ENCODE results near the gene POU2F1. TPM values are rescaled to one million over a fixed set of nuclear protein-coding genes. Genes with fewer than 3 reads are reported as not detected.

The POU2F1 gene
- total and polyA plus RNA-seq, 2 experiments from 2014 or later = 38.8 to 66.1 TPM

DNA sequence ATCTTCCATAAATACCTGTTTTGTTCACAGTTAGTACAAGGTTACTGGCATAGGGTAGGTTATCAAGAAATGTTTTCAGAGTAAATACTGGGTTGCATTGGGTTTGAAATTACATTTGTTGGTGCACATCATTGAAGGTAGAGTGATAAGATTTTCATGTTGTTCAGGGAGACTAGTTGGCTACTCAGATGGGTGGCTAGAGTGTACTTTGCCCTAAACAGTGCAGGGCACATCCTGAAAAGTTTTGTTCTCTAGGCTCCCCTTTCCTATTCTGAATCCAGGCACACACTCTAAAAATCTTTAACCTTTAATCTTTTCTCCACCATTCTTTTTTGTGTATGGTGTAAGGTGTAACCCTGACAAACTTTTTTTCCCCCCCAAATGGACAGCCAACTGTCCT lies 18.0 kb downstream of the POU2F1 start:
- DNase-seq (ENCODE audit: low spot score) (no peak), ATAC-seq (no peak)
- peaks cover 34% of the 10 kb centered on the region for H3K4me1 Mint-ChIP-seq
- H3K36me3 Mint-ChIP-seq (ENCODE audit: low read depth) = peaks cover 3% of the 10 kb centered on the region
- peaks cover 50% of the 10 kb centered on the region for H4K20me1 ChIP-seq (replicated peaks; ENCODE audit: insufficient read depth)
- peaks cover 3% of the 10 kb centered on the region for H3K27me3 Mint-ChIP-seq (ENCODE audit: insufficient read depth, low read depth, poor library complexity)
- H3K27ac Mint-ChIP-seq = no peak overlapping the region
- H3K27ac ChIP-seq (ENCODE audit: low read depth) = no peak overlapping the region
- H3K4me3 Mint-ChIP-seq = no peak overlapping the region
- H3K9me3 Mint-ChIP-seq = no peaks in the 10 kb centered on the region; the same call in 2 of the 3 replicates
- H3K27me3 ChIP-seq (ENCODE audit: insufficient read depth) = no peaks in the 10 kb centered on the region
- no peaks in the 10 kb centered on the region for H3K36me3 ChIP-seq (ENCODE audit: insufficient read depth)
- H3K4me3 ChIP-seq = no peak overlapping the region
- TF ChIP-seq ZNF331 (CRISPR knock-in tag; IDR thresholded peaks at IDR 0.05; ENCODE audit: low read depth) = no peak
- TF ChIP-seq EZH2phosphoT487 (IDR thresholded peaks at IDR 0.05; ENCODE audit: unreplicated experiment) = no peak
- TF ChIP-seq JUNB (IDR thresholded peaks at IDR 0.05; ENCODE audit: unreplicated experiment) = no peak
- no peak for TF ChIP-seq EZH2 (IDR thresholded peaks at IDR 0.05; ENCODE audit: low read depth, unreplicated experiment)
- no peak for TF ChIP-seq NANOG (IDR thresholded peaks at IDR 0.05; ENCODE audit: borderline replicate concordance)
- no peak overlapping the region for H3K4me2 ChIP-seq
- peaks cover 100% of the 10 kb centered on the region for H3K79me2 ChIP-seq (replicated peaks; ENCODE audit: insufficient read depth)
- H3K4me1 ChIP-seq (ENCODE audit: insufficient read depth) = peaks cover 36% of the 10 kb centered on the region
- no peaks in the 10 kb centered on the region for H3K9me2 ChIP-seq (ENCODE audit: insufficient read depth)
- H3F3A ChIP-seq (replicated peaks; ENCODE audit: low read depth) = no peaks in the 10 kb centered on the region
- no peak overlapping the region for H2AFZ ChIP-seq

GRCh38 chr1:167239257-167239656 lies 18.6 kb downstream of the POU2F1 start:
- Mint-ChIP-seq H3K4me3 (no peak overlapping the region), H3K9me3 (peaks cover 4% of the 10 kb centered on the region; the same call in 2 of the 3 replicates), H3K36me3 (ENCODE audit: low read depth) (peaks cover 8% of the 10 kb centered on the region), H3K4me1 (peaks cover 28% of the 10 kb centered on the region), H3K27ac (no peak overlapping the region), H3K27me3 (ENCODE audit: insufficient read depth, low read depth, poor library complexity) (peaks cover 3% of the 10 kb centered on the region)
- no peak overlapping the region for H3K4me2 ChIP-seq
- H3K79me2 ChIP-seq (replicated peaks; ENCODE audit: insufficient read depth) = peaks cover 100% of the 10 kb centered on the region
- no peaks in the 10 kb centered on the region for H3K27me3 ChIP-seq (ENCODE audit: insufficient read depth)
- no peaks in the 10 kb centered on the region for H3K36me3 ChIP-seq (ENCODE audit: insufficient read depth)
- TF ChIP-seq CREB1 (CRISPR knock-in tag; IDR thresholded peaks at IDR 0.05; ENCODE audit: low read depth) = no peak
- no peak for TF ChIP-seq NANOG (IDR thresholded peaks at IDR 0.05; ENCODE audit: borderline replicate concordance)
- TF ChIP-seq, protein P1, sequence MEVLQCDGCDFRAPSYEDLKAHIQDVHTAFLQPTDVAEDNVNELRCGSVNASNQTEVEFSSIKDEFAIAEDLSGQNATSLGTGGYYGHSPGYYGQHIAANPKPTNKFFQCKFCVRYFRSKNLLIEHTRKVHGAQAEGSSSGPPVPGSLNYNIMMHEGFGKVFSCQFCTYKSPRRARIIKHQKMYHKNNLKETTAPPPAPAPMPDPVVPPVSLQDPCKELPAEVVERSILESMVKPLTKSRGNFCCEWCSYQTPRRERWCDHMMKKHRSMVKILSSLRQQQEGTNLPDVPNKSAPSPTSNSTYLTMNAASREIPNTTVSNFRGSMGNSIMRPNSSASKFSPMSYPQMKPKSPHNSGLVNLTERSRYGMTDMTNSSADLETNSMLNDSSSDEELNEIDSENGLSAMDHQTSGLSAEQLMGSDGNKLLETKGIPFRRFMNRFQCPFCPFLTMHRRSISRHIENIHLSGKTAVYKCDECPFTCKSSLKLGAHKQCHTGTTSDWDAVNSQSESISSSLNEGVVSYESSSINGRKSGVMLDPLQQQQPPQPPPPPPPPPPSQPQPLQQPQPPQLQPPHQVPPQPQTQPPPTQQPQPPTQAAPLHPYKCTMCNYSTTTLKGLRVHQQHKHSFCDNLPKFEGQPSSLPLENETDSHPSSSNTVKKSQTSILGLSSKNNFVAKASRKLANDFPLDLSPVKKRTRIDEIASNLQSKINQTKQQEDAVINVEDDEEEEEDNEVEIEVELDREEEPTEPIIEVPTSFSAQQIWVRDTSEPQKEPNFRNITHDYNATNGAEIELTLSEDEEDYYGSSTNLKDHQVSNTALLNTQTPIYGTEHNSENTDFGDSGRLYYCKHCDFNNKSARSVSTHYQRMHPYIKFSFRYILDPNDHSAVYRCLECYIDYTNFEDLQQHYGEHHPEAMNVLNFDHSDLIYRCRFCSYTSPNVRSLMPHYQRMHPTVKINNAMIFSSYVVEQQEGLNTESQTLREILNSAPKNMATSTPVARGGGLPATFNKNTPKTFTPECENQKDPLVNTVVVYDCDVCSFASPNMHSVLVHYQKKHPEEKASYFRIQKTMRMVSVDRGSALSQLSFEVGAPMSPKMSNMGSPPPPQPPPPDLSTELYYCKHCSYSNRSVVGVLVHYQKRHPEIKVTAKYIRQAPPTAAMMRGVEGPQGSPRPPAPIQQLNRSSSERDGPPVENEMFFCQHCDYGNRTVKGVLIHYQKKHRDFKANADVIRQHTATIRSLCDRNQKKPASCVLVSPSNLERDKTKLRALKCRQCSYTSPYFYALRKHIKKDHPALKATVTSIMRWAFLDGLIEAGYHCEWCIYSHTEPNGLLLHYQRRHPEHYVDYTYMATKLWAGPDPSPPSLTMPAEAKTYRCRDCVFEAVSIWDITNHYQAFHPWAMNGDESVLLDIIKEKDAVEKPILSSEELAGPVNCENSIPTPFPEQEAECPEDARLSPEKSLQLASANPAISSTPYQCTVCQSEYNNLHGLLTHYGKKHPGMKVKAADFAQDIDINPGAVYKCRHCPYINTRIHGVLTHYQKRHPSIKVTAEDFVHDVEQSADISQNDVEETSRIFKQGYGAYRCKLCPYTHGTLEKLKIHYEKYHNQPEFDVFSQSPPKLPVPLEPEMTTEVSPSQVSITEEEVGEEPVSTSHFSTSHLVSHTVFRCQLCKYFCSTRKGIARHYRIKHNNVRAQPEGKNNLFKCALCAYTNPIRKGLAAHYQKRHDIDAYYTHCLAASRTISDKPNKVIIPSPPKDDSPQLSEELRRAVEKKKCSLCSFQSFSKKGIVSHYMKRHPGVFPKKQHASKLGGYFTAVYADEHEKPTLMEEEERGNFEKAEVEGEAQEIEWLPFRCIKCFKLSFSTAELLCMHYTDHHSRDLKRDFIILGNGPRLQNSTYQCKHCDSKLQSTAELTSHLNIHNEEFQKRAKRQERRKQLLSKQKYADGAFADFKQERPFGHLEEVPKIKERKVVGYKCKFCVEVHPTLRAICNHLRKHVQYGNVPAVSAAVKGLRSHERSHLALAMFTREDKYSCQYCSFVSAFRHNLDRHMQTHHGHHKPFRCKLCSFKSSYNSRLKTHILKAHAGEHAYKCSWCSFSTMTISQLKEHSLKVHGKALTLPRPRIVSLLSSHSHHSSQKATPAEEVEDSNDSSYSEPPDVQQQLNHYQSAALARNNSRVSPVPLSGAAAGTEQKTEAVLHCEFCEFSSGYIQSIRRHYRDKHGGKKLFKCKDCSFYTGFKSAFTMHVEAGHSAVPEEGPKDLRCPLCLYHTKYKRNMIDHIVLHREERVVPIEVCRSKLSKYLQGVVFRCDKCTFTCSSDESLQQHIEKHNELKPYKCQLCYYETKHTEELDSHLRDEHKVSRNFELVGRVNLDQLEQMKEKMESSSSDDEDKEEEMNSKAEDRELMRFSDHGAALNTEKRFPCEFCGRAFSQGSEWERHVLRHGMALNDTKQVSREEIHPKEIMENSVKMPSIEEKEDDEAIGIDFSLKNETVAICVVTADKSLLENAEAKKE (CRISPR knock-in tag; IDR thresholded peaks at IDR 0.05) = no peak
- H3K9me2 ChIP-seq (ENCODE audit: insufficient read depth) = no peaks in the 10 kb centered on the region
- H3K4me1 ChIP-seq (ENCODE audit: insufficient read depth) = peaks cover 30% of the 10 kb centered on the region
- H3F3A ChIP-seq (replicated peaks; ENCODE audit: low read depth) = no peaks in the 10 kb centered on the region
- DNase-seq (ENCODE audit: low spot score) (no peak), ATAC-seq (no peak)
- H3K27ac ChIP-seq (ENCODE audit: low read depth) = no peak overlapping the region
- peaks cover 48% of the 10 kb centered on the region for H4K20me1 ChIP-seq (replicated peaks; ENCODE audit: insufficient read depth)
- H3K4me3 ChIP-seq = no peak overlapping the region
- no peak overlapping the region for H2AFZ ChIP-seq
